ENCODE data around the gene TTLL5. TPM values are rescaled to one million over a fixed set of nuclear protein-coding genes. Genes with fewer than 3 reads are reported as not detected.

TTLL5 gene
- total RNA-seq, 4 donors from 2014 or later, result 36.3 to 61.8 (median 36.7) TPM

DNA sequence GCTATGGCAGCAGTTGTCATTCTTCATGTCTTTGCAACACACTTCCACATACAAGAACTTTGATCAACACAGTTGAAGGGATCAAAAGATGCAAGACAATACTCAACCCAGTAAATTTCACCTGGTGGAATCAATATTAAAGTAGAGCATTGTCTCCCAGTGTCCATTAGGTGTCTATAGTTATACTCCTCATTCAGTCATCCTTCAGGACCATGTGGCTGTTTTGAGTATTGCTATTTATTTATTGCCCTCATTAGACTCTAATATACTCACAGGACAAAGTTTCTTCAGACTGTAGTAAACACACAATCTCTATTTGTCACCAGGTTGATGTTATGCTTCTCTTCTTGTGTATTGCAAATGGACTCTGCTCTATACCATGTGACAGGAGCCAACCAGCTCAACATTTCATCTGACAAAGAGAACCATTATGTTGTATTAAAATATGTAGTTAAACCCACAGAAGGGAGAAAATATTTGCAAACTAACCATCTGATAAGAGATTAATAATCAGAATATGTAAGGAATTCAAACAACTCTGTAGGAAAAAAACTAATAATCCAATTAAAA is 174.2 kb downstream of the TTLL5 start:
- DNase-seq (ENCODE audit: low spot score in 2 of 2), result no peak
- H3K36me3 ChIP-seq, result peaks cover 0 to 21% (median 0%) of the 10 kb centered on the region in 3 donors
- no peaks in the 10 kb centered on the region for H3K27me3 ChIP-seq
- peaks cover 0 to 22% (median 2%) of the 10 kb centered on the region in 4 donors for H3K4me1 ChIP-seq
- no peak for TF ChIP-seq POLR2A (IDR thresholded peaks at IDR 0.05)
- TF ChIP-seq, protein P1, sequence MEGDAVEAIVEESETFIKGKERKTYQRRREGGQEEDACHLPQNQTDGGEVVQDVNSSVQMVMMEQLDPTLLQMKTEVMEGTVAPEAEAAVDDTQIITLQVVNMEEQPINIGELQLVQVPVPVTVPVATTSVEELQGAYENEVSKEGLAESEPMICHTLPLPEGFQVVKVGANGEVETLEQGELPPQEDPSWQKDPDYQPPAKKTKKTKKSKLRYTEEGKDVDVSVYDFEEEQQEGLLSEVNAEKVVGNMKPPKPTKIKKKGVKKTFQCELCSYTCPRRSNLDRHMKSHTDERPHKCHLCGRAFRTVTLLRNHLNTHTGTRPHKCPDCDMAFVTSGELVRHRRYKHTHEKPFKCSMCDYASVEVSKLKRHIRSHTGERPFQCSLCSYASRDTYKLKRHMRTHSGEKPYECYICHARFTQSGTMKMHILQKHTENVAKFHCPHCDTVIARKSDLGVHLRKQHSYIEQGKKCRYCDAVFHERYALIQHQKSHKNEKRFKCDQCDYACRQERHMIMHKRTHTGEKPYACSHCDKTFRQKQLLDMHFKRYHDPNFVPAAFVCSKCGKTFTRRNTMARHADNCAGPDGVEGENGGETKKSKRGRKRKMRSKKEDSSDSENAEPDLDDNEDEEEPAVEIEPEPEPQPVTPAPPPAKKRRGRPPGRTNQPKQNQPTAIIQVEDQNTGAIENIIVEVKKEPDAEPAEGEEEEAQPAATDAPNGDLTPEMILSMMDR (IDR thresholded peaks at IDR 0.05), result no peak
- no peaks in the 10 kb centered on the region for H3K9me3 ChIP-seq
- H3K4me3 ChIP-seq, result no peak overlapping the region
- H3K27ac ChIP-seq, result no peak overlapping the region

DNA sequence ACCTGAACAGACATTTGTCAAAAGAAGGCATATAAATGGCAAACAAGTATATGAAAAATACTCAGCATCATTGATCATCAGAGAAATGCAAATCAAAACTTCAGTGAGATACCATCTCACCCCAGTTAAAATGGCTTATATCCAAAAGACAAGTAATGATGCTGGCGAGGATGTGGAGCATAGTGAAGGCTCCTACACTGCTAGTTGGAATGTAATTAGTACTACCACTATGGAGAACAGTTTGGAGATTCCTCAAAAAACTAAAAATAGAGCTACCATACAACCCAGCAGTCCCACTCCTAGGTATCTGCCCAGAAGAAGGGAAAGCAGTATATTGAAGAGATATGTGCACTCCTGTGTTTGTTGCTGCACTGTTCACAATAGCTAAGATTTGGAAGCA is 174.7 kb downstream of the TTLL5 start:
- no peaks in the 10 kb centered on the region for H3K27me3 ChIP-seq
- peaks cover 0 to 22% (median 2%) of the 10 kb centered on the region in 4 donors for H3K4me1 ChIP-seq
- no peak overlapping the region for H3K27ac ChIP-seq
- no peak for DNase-seq (ENCODE audit: low spot score in 2 of 2)
- WGBS, 2 donors, result 71 to 94% methylated on average over 1 of the region's 1 CpG
- no peak for TF ChIP-seq POLR2A (IDR thresholded peaks at IDR 0.05)
- TF ChIP-seq, protein P1 (IDR thresholded peaks at IDR 0.05), result no peak
- TF ChIP-seq EP300 (IDR thresholded peaks at IDR 0.05), result no peak
- no peaks in the 10 kb centered on the region for H3K9me3 ChIP-seq
- peaks cover 0 to 21% (median 0%) of the 10 kb centered on the region in 3 donors for H3K36me3 ChIP-seq
- H3K4me3 ChIP-seq, result no peak overlapping the region

DNA sequence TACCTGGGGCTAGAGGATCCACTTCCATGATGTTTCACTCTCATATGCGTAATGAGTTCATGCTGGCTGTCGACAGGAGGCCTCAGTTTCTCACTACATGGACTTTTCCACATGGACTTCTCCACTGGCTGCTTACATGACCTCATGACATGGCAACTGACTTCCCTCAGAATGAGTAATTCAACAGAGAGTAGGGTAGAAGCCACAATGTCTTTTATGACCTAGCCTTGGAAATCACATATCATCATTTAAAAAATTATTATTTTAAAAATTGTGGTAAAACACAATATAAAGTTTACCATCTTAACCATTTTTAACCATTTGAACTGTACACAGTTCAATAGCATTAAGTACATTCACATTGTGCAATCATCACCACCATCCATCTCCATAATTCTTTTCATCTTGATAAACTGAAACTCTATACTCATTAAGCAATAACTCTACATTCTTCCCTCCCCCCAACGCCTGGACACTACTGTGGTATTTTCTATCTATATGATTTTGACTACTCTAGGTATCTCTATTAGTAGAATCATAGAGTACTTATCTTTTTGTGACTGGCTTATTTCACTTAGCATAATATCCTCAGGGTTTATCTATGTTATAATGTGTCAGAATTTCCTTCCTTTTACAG is 176.2 kb downstream of the TTLL5 start:
- Histone ChIP-seq H3K9me3 (no peaks in the 10 kb centered on the region), H3K4me1 (peaks cover 0 to 13% (median 2%) of the 10 kb centered on the region in 4 donors), H3K4me3 (no peak overlapping the region), H3K36me3 (peaks cover 0 to 21% (median 0%) of the 10 kb centered on the region in 3 donors), H3K27me3 (no peaks in the 10 kb centered on the region), H3K27ac (no peak overlapping the region)
- no peak for DNase-seq (ENCODE audit: low spot score in 2 of 2)
- WGBS, 2 donors, result 92 to 95% methylated on average over 3 of the region's 3 CpGs
- TF ChIP-seq POLR2A (IDR thresholded peaks at IDR 0.05), result no peak
- TF ChIP-seq, protein P1 (IDR thresholded peaks at IDR 0.05), result no peak
- no peak for TF ChIP-seq EP300 (IDR thresholded peaks at IDR 0.05)

DNA sequence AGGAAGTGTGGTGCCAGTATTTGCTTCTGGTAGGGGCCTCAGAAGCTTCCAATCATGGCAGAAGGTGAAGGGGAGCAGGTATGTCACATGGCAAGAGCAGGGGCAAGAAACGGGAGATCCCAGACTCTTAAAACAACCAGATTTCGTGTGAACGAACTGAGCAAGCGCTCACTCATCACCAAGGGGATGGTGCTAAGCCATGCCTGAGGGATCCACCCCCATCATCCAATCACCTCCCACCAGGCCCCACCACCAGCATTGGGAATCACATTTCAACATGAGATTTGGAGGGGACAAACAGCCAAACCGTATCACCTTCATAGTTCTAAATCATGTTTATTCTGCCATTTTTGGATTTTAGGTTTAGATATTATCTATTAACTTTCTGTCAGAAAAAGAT is 179.9 kb downstream of the TTLL5 start:
- WGBS, 2 donors, result 89 to 93% methylated on average over 5 of the region's 5 CpGs
- DNase-seq (ENCODE audit: low spot score in 2 of 2), result no peak
- Histone ChIP-seq H3K36me3 (peaks cover 0 to 21% (median 0%) of the 10 kb centered on the region in 3 donors), H3K4me3 (no peak overlapping the region), H3K27me3 (no peaks in the 10 kb centered on the region), H3K9me3 (no peaks in the 10 kb centered on the region), H3K4me1 (peaks cover 0 to 5% (median 0%) of the 10 kb centered on the region in 4 donors), H3K27ac (no peak overlapping the region)
- TF ChIP-seq EP300 (IDR thresholded peaks at IDR 0.05), result no peak
- TF ChIP-seq, protein P1 (IDR thresholded peaks at IDR 0.05), result no peak
- TF ChIP-seq POLR2A (IDR thresholded peaks at IDR 0.05), result no peak

DNA sequence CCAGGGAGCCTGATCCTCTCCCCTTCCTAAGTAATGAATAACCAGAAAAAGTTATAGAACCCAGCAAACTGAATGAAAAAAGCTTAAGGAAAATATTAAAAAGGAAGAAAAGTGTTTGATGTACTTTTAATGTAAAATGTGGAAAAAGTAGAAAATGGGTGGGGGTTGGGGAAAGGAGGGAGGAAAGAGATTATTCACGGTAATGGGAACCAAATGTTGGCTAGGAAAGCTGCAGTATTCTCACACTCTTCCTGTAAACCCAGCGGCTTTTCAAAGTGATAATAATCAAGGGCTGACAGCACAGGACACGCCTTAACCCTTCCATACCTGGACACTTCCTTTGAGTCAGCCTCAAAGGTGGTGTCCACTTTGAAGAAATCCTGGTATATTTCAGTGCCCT is 181.5 kb downstream of the TTLL5 start:
- TF ChIP-seq EP300 (IDR thresholded peaks at IDR 0.05), result no peak
- TF ChIP-seq, protein P1 (IDR thresholded peaks at IDR 0.05), result no peak
- TF ChIP-seq POLR2A (IDR thresholded peaks at IDR 0.05), result no peak
- Histone ChIP-seq H3K9me3 (no peaks in the 10 kb centered on the region), H3K4me1 (peaks cover 0 to 5% (median 0%) of the 10 kb centered on the region in 4 donors), H3K27ac (peak overlapping the region in 1 of 4 donors; percentile 13), H3K4me3 (no peak overlapping the region), H3K27me3 (no peaks in the 10 kb centered on the region), H3K36me3 (peaks cover 0 to 13% (median 2%) of the 10 kb centered on the region in 3 donors)
- DNase-seq (ENCODE audit: low spot score in 2 of 2), result no peak
- 42 to 46% methylated on average over 3 of the region's 3 CpGs for WGBS, 2 donors

All from tibial nerve (tissue), 4 donors.